ENCODE measurements around the gene NAGLU.

The NAGLU gene

GRCh38 chr17:42581744-42582270, 45.8 kb downstream of the NAGLU start:
- H3K36me3 ChIP-seq = peaks cover 40% of the 10 kb centered on the region
- no peak for TF ChIP-seq CTCF (IDR thresholded peaks at IDR 0.05; ENCODE audit: low read depth, low read length)
- no peak for DNase-seq

DNA sequence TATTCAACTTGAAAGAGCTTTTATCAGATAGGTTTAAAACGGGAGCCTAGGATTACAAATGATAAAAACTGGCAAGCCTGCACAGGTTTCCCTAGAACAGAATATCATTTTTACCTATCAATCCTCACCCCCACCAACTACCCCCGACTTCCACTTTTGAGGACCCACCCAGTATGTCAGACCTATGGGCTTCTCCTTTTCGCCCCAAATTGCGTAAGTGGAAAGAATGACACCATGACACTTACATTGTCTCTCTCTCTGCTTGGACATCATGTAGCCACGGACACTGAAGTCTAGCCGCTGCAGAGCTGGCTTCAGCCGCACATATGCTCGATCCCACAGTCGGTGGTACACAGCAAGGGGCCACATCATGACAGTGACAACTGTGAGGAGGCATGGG, 48.8 kb downstream of the NAGLU start:
- no peak for DNase-seq
- TF ChIP-seq CTCF (IDR thresholded peaks at IDR 0.05; ENCODE audit: low read depth, low read length) = no peak
- H3K36me3 ChIP-seq = peaks cover 51% of the 10 kb centered on the region
- no peak overlapping the region for H3K4me3 ChIP-seq (ENCODE audit: low read depth, low read length)
- H3K9me3 ChIP-seq = no peaks in the 10 kb centered on the region
- H3K27me3 ChIP-seq = no peaks in the 10 kb centered on the region
- no peaks in the 10 kb centered on the region for H3K4me1 ChIP-seq

More at GRCh38 chr17:42581744-42582270, 45.8 kb downstream of the NAGLU start:
- Histone ChIP-seq H3K4me3 (ENCODE audit: low read depth, low read length) (no peak overlapping the region), H3K27me3 (no peaks in the 10 kb centered on the region), H3K4me1 (no peaks in the 10 kb centered on the region; the same call in none of the 2 replicates), H3K9me3 (no peaks in the 10 kb centered on the region)

GRCh38 chr17:42585353-42585752, 49.3 kb downstream of the NAGLU start:
- Histone ChIP-seq H3K27me3 (no peaks in the 10 kb centered on the region), H3K4me1 (no peaks in the 10 kb centered on the region), H3K9me3 (no peaks in the 10 kb centered on the region), H3K4me3 (ENCODE audit: low read depth, low read length) (no peak overlapping the region), H3K36me3 (peaks cover 56% of the 10 kb centered on the region)
- no peak for DNase-seq
- no peak for TF ChIP-seq CTCF (IDR thresholded peaks at IDR 0.05; ENCODE audit: low read depth, low read length)

GRCh38 chr17:42586514-42587230, 50.6 kb downstream of the NAGLU start:
- no peaks in the 10 kb centered on the region for H3K27me3 ChIP-seq
- peaks cover 66% of the 10 kb centered on the region for H3K36me3 ChIP-seq
- DNase-seq = no peak
- no peak for TF ChIP-seq CTCF (IDR thresholded peaks at IDR 0.05; ENCODE audit: low read depth, low read length)
- no peaks in the 10 kb centered on the region for H3K4me1 ChIP-seq
- no peaks in the 10 kb centered on the region for H3K9me3 ChIP-seq
- no peak overlapping the region for H3K4me3 ChIP-seq (ENCODE audit: low read depth, low read length)

- H3K4me3 ChIP-seq (ENCODE audit: low read depth, low read length) = no peak overlapping the region
- H3K27me3 ChIP-seq = no peaks in the 10 kb centered on the region
- TF ChIP-seq CTCF (IDR thresholded peaks at IDR 0.05; ENCODE audit: low read depth, low read length) = no peak
- peaks cover 37% of the 10 kb centered on the region for H3K36me3 ChIP-seq
- DNase-seq = no peak
- H3K4me1 ChIP-seq = peaks cover 4% of the 10 kb centered on the region; the same call in 1 of the 2 replicates
- H3K9me3 ChIP-seq = no peaks in the 10 kb centered on the region
These were observed 54.8 kb downstream of the NAGLU start for GRCh38 chr17:42590886-42591285.

- Histone ChIP-seq H3K36me3 (peaks cover 35% of the 10 kb centered on the region), H3K4me3 (ENCODE audit: low read depth, low read length) (no peak overlapping the region), H3K4me1 (peaks cover 4% of the 10 kb centered on the region; the same call in 1 of the 2 replicates), H3K27me3 (no peaks in the 10 kb centered on the region), H3K9me3 (no peaks in the 10 kb centered on the region)
- TF ChIP-seq CTCF (IDR thresholded peaks at IDR 0.05; ENCODE audit: low read depth, low read length) = no peak
- no peak for DNase-seq
These were observed 55.4 kb downstream of the NAGLU start for GRCh38 chr17:42591411-42591810.

Measured in BE2C (cell line).